Measurements from ENCODE around the gene BBS2. TPM values are rescaled to one million over a fixed set of nuclear protein-coding genes. Genes with fewer than 3 reads are reported as not detected.

The BBS2 gene
- total and polyA plus RNA-seq, 9 of the 15 experiments (the other 6 are each of a cell fraction or from before 2014, with no cell fraction given): 4.2 to 22.7 (median 10.2) TPM

- TF ChIP-seq MLLT1 (IDR thresholded peaks at IDR 0.05): no peak
- TF ChIP-seq PHF20 (IDR thresholded peaks at IDR 0.05; ENCODE audit: partially characterized antibody): no peak
- no peak for TF ChIP-seq PKNOX1 (IDR thresholded peaks at IDR 0.05)
These were observed 18.5 kb upstream of the BBS2 start (continued) for GRCh38 chr16:56538331-56538730.

GRCh38 chr16:56534847-56535383, 15.1 kb upstream of the BBS2 start:
- no peaks in the 10 kb centered on the region for H4K20me1 ChIP-seq (replicated peaks; ENCODE audit: control insufficient read depth, insufficient read depth, low read length)
- H3K36me3 ChIP-seq (ENCODE audit: control insufficient read depth, insufficient read depth, low read length): no peaks in the 10 kb centered on the region
- ATAC-seq (no peak), FAIRE-seq (no peak), DNase-seq (ENCODE audit: extremely low read depth in 1 of 4, low spot score in 3 of 4) (no peak)
- no peak overlapping the region for H2AFZ ChIP-seq (ENCODE audit: low read depth, low read length)
- no peaks in the 10 kb centered on the region for H3K9me1 ChIP-seq (ENCODE audit: control insufficient read depth, insufficient read depth, low read length)
- no peak overlapping the region for H3K4me3 ChIP-seq
- in situ Hi-C loops (cut with MboI) (no loop called here), intact Hi-C loops (cut with micrococcal nuclease) (loop anchor here (5.0 kb wide), 1 partner anchor 203 kb away; no protein-coding TSS in a partner anchor)
- H3K4me1 ChIP-seq (replicated peaks in 1 of 2; ENCODE audit: control insufficient read depth in 2 of 2, insufficient read depth in 2 of 2, low read length in 2 of 2): peaks cover 0 to 3% of the 10 kb centered on the region in 2 experiments; a peak in 1 of 5 replicates
- ChIA-PET POLR2A (interaction anchor here (0.8 to 1.1 kb wide), 2 partner anchors 73 to 314 kb away, joined by 3 to 6 read pairs; partner anchors contain the start of gene MT2A), CTCF (ENCODE audit: low intra/inter-chr PET ratio) (no interaction called here)
- no peak overlapping the region for H3K4me2 ChIP-seq (ENCODE audit: insufficient read depth, low read length)
- no peaks in the 10 kb centered on the region for H3K9me3 ChIP-seq (replicated peaks; ENCODE audit: control insufficient read depth, insufficient read depth, low read depth, low read length)
- H3K9ac ChIP-seq (ENCODE audit: insufficient read depth in 1 of 2, low read depth in 2 of 2, low read length in 2 of 2): no peak overlapping the region
- no peaks in the 10 kb centered on the region for H3K79me2 ChIP-seq (ENCODE audit: control insufficient read depth, insufficient read depth, low read length)
- WGBS (ENCODE audit: insufficient coverage, low coverage, missing lambda C conversion rate): under 1% methylated on average over 8 of the region's 8 CpGs
- no peak overlapping the region for H3K27ac ChIP-seq (ENCODE audit: extremely low read depth, low read depth, low read length)
- H3K27me3 ChIP-seq (ENCODE audit: control insufficient read depth in 2 of 2, insufficient read depth in 2 of 2, low read length in 2 of 2): peaks cover 12 to 37% of the 10 kb centered on the region in 2 experiments; a peak in 3 of 5 replicates
- BruUV-seq (replicated peaks): no TSS peak
- TF ChIP-seq MYBL2 (IDR thresholded peaks at IDR 0.05; ENCODE audit: low read depth) (no peak), MYBL2 (CRISPR knock-in tag; IDR thresholded peaks at IDR 0.05; ENCODE audit: borderline replicate concordance) (no peak), MCM7 (IDR thresholded peaks at IDR 0.05) (no peak), HDAC8 (tag; IDR thresholded peaks at IDR 0.05) (no peak), MBD2 (IDR thresholded peaks at IDR 0.05; ENCODE audit: borderline replicate concordance, low read depth) (no peak), SREBF2 (CRISPR knock-in tag; IDR thresholded peaks at IDR 0.05) (no peak), NONO (IDR thresholded peaks at IDR 0.05; ENCODE audit: low read depth in 2 of 2, low read length in 1 of 2) (no peak), MEF2A (IDR thresholded peaks at IDR 0.05; ENCODE audit: control insufficient read depth, low read depth, low read length) (no peak), USF2 (CRISPR knock-in tag; IDR thresholded peaks at IDR 0.05) (no peak)

Measured in K562 (cell line).